DOHH2 (cell line): ENCODE measurements around the gene TBATA.

Experiments
- H3F3A ChIP-seq: fragments of 200-600 bp; sonication (generic), shearing (Covaris generic); 2 replicates; pipeline ENCODE4 v1.6.0; 2016; ENCODE audit warnings: antibody characterized with exemption, mild to moderate bottlenecking; ENCODE audit not compliant: control insufficient read depth, insufficient read depth
- H3K27ac ChIP-seq: fragments of 200-600 bp; sonication (generic); 2 replicates; pipeline ENCODE4 v1.5.1; 2014; ENCODE audit warnings: low read depth, mild to moderate bottlenecking, low read length, moderate library complexity
- H3K27me3 ChIP-seq: fragments of 200-600 bp; sonication (generic); 2 replicates; pipeline ENCODE4 v1.6.1; 2014; ENCODE audit warnings: mild to moderate bottlenecking, low read length, mixed read lengths; ENCODE audit not compliant: control insufficient read depth
- H3K36me3 ChIP-seq: fragments of 200-600 bp; sonication (generic); 2 replicates; pipeline ENCODE4 v1.6.1; 2014; ENCODE audit warnings: mild to moderate bottlenecking, low read length, moderate library complexity, mixed read lengths; ENCODE audit not compliant: control insufficient read depth
- H3K4me1 ChIP-seq: fragments of 200-600 bp; sonication (generic); 2 replicates; pipeline ENCODE4 v1.6.1; 2014; ENCODE audit warnings: mild to moderate bottlenecking, low read length, mixed read lengths; ENCODE audit not compliant: control insufficient read depth
- H3K4me2 ChIP-seq: fragments of 200-600 bp; sonication (generic); 2 replicates; pipeline ENCODE4 v1.6.0; 2014; ENCODE audit warnings: mild to moderate bottlenecking, low read length, moderate library complexity
- H3K4me3 ChIP-seq: fragments of 200-600 bp; sonication (generic); 2 replicates; pipeline ENCODE4 v1.5.1; 2014; ENCODE audit warnings: mild to moderate bottlenecking, low read length, mixed read lengths
- H3K79me2 ChIP-seq: fragments of 200-600 bp; sonication (generic); 2 replicates; pipeline ENCODE4 v1.6.1; 2014; ENCODE audit warnings: mild to moderate bottlenecking, low read length, mixed read lengths; ENCODE audit not compliant: control insufficient read depth
- H3K9me2 ChIP-seq: fragments of 200-600 bp; sonication (generic); replicated peaks from 2 replicates; pipeline ENCODE4 v1.6.1; 2014; ENCODE audit warnings: mild to moderate bottlenecking, low read length, mixed read lengths; ENCODE audit not compliant: control insufficient read depth
- H3K9me3 ChIP-seq: fragments of 200-600 bp; sonication (generic); 2 replicates; pipeline ENCODE4 v1.6.1; 2014; ENCODE audit warnings: antibody characterized with exemption, low read length, mixed read lengths; ENCODE audit not compliant: control insufficient read depth, insufficient read depth
- H4K20me1 ChIP-seq: fragments of 200-600 bp; sonication (generic); 2 replicates; pipeline ENCODE4 v1.6.0; 2014; ENCODE audit warnings: low read depth, mild to moderate bottlenecking, antibody characterized with exemption, low read length, moderate library complexity; ENCODE audit not compliant: control insufficient read depth, insufficient read depth
- EZH2phosphoT487 ChIP-seq: fragments of 200-600 bp; sonication (generic); IDR thresholded peaks from 2 replicates; pipeline ENCODE4 v1.6.1; 2017; ENCODE audit warnings: borderline replicate concordance, mild to moderate bottlenecking, antibody characterized with exemption, low read length, moderate library complexity, mixed read lengths
- TF ChIP-seq, protein P1 (sequence below): fragments of 200-600 bp; sonication (generic); IDR thresholded peaks from one replicate; pipeline ENCODE4 v1.5.1; 2014; ENCODE audit warnings: antibody characterized with exemption, mild to moderate bottlenecking, low read depth, low read length; ENCODE audit not compliant: poor library complexity, severe bottlenecking

Gene TBATA

DNA sequence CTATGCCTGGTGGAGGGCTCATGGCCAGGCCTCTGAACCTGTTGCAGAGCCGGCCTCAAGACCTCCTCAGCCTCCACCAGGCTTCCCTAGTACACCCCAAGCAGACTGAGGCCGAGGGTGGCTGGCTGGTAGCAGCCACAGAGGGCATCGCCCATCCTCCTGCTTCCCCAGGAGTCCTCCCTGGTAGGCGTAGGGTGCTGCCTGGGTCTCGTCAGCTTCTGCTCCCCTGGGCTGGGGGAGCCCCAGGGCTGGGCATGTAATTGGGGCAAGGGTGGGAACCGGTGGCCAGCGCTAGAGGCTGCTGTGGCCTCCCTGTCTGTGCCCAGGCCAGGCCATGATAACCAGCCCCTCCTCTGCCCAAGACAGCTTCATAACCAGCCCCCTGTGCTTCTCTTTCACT is 32.6 kb downstream of the TBATA start:
- Histone ChIP-seq H3K9me2 (no peaks in the 10 kb centered on the region), H3K27ac (no peak overlapping the region), H3K4me3 (no peak overlapping the region), H3K36me3 (no peaks in the 10 kb centered on the region), H3F3A (no peaks in the 10 kb centered on the region), H3K27me3 (0 out of 2 replicates have a peak, but pooled peaks cover 2% of the 10 kb centered on the region), H3K4me1 (no peaks in the 10 kb centered on the region), H4K20me1 (no peaks in the 10 kb centered on the region), H3K79me2 (no peaks in the 10 kb centered on the region), H3K4me2 (no peak overlapping the region), H3K9me3 (no peaks in the 10 kb centered on the region)
- TF ChIP-seq, protein P1, sequence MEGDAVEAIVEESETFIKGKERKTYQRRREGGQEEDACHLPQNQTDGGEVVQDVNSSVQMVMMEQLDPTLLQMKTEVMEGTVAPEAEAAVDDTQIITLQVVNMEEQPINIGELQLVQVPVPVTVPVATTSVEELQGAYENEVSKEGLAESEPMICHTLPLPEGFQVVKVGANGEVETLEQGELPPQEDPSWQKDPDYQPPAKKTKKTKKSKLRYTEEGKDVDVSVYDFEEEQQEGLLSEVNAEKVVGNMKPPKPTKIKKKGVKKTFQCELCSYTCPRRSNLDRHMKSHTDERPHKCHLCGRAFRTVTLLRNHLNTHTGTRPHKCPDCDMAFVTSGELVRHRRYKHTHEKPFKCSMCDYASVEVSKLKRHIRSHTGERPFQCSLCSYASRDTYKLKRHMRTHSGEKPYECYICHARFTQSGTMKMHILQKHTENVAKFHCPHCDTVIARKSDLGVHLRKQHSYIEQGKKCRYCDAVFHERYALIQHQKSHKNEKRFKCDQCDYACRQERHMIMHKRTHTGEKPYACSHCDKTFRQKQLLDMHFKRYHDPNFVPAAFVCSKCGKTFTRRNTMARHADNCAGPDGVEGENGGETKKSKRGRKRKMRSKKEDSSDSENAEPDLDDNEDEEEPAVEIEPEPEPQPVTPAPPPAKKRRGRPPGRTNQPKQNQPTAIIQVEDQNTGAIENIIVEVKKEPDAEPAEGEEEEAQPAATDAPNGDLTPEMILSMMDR: no peak
- no peak for TF ChIP-seq EZH2phosphoT487

DNA sequence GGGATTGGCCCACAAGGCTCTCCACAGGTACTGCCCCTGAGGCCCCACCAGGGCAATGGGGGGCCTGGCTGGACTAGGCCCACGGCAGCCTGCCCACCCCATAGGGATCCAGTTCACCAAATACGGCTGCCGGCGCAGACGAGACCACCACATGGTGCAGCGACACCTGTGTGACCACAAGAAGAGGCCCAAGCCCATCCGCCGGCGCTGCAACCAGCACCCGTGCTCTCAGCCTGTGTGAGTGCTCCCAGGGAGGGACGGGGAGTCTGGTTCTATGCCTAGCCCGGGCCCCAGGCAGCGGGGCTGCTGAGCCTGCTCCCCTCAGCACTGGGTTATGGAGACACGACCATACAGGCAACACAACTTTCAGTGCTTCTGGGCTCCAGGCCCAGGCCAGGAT is 33.2 kb downstream of the TBATA start:
- no peaks in the 10 kb centered on the region for H3K36me3 ChIP-seq
- no peak overlapping the region for H3K27ac ChIP-seq
- H3K79me2 ChIP-seq: no peaks in the 10 kb centered on the region
- 0 out of 2 replicates have a peak, but pooled peaks cover 2% of the 10 kb centered on the region for H3K27me3 ChIP-seq
- no peaks in the 10 kb centered on the region for H3K9me3 ChIP-seq
- H3K9me2 ChIP-seq: no peaks in the 10 kb centered on the region
- H3K4me1 ChIP-seq: no peaks in the 10 kb centered on the region
- TF ChIP-seq, protein P1: no peak
- TF ChIP-seq EZH2phosphoT487: no peak
- H3K4me2 ChIP-seq: no peak overlapping the region
- no peak overlapping the region for H3K4me3 ChIP-seq
- no peaks in the 10 kb centered on the region for H3F3A ChIP-seq
- H4K20me1 ChIP-seq: no peaks in the 10 kb centered on the region

DNA sequence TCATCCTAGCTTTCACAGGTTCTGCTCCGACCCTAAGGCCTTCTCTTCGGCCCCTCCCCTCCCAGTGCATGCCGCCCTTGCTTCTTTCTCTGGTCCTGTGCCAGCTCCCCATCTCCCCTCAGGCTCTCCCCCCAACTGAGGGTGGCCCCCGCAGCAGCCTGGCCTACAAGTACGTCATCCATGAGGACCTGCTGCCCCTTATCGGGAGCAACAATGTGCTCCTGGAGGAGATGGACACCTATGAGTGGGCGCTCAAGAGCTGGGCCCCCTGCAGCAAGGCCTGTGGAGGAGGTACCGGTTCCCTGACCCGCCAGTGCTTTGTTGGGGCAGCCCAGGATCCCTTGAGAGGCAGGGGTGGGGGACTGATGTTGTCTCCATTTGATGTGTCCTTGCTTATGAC is 33.8 kb downstream of the TBATA start:
- H3K36me3 ChIP-seq: no peaks in the 10 kb centered on the region
- no peak overlapping the region for H3K27ac ChIP-seq
- no peak overlapping the region for H3K4me2 ChIP-seq
- no peaks in the 10 kb centered on the region for H3K79me2 ChIP-seq
- TF ChIP-seq EZH2phosphoT487: no peak
- TF ChIP-seq, protein P1: no peak
- H4K20me1 ChIP-seq: no peaks in the 10 kb centered on the region
- no peaks in the 10 kb centered on the region for H3K9me2 ChIP-seq
- H3K27me3 ChIP-seq: 0 out of 2 replicates have a peak, but pooled peaks cover 2% of the 10 kb centered on the region
- H3K4me1 ChIP-seq: no peaks in the 10 kb centered on the region
- no peaks in the 10 kb centered on the region for H3K9me3 ChIP-seq
- H3K4me3 ChIP-seq: no peak overlapping the region
- no peaks in the 10 kb centered on the region for H3F3A ChIP-seq
